Fibroblast of lung (primary cell): ENCODE results near the gene FBXL12.

Experiments used
- EZH2 ChIP-seq: IDR thresholded peaks from 2 replicates; pipeline ENCODE4 v1.5.1; 2012; ENCODE audit warnings: low read length, control low read depth, mild to moderate bottlenecking; ENCODE audit errors: missing control alignments
- TF ChIP-seq, protein P1 (sequence below), 2 donors: IDR thresholded peaks in 1 of 2; conservative IDR thresholded peaks in 1 of 2; 1 replicate in 1 of 2; 2 replicates in 1 of 2; pipeline ENCODE4 v1.5.1; 2011 to 2012; ENCODE audit warnings: low read length in 2 of 2, control low read depth in 1 of 2, inconsistent platforms in 1 of 2, low read depth in 1 of 2, mild to moderate bottlenecking in 1 of 2

DNA sequence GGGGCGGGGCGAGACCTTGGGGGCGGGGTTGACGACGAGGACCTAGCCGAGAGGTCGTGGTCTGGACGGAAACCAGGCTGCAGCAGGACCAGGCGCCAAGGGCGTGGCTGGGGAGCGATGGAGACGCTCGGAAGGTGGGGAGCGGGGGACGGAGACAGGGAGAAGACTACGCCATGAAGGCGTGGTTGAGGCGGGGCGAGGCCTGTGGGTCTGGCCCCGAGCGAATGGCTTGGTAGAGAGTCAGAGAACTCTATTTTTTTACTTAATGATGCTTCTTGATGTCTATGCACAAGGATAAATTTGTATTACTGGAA lies 674 bp upstream of the FBXL12 start:
- TF ChIP-seq, protein P1, sequence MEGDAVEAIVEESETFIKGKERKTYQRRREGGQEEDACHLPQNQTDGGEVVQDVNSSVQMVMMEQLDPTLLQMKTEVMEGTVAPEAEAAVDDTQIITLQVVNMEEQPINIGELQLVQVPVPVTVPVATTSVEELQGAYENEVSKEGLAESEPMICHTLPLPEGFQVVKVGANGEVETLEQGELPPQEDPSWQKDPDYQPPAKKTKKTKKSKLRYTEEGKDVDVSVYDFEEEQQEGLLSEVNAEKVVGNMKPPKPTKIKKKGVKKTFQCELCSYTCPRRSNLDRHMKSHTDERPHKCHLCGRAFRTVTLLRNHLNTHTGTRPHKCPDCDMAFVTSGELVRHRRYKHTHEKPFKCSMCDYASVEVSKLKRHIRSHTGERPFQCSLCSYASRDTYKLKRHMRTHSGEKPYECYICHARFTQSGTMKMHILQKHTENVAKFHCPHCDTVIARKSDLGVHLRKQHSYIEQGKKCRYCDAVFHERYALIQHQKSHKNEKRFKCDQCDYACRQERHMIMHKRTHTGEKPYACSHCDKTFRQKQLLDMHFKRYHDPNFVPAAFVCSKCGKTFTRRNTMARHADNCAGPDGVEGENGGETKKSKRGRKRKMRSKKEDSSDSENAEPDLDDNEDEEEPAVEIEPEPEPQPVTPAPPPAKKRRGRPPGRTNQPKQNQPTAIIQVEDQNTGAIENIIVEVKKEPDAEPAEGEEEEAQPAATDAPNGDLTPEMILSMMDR (conservative IDR thresholded peaks at IDR 0.05 in 1 of 2, IDR thresholded peaks at IDR 0.05 in 1 of 2; ENCODE audit: low read depth in 1 of 2, low read length in 2 of 2), result no peak
- TF ChIP-seq EZH2, result no peak
